ENCODE results near the gene GARNL3.

The GARNL3 gene

DNA sequence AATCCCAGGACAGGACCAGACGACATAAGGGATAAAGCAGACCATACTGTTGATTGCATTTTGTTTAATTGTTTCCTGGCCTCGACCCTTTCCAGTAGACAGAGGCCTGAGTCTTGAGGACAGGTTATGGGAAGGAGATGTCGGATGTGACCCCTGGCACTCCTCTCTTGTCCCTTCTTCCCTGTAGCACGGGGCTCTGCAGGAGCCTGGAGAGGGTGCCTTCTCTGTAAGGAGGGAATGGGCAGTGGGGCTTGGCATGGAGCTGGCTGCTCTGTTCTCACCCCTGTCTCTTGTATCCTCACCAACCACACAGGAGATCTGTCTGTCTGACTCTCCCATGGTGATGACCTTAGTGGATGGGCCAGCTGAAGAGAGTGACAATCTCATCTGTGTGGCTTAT, 92.3 kb downstream of the GARNL3 start:
- no peak for DNase-seq

DNA sequence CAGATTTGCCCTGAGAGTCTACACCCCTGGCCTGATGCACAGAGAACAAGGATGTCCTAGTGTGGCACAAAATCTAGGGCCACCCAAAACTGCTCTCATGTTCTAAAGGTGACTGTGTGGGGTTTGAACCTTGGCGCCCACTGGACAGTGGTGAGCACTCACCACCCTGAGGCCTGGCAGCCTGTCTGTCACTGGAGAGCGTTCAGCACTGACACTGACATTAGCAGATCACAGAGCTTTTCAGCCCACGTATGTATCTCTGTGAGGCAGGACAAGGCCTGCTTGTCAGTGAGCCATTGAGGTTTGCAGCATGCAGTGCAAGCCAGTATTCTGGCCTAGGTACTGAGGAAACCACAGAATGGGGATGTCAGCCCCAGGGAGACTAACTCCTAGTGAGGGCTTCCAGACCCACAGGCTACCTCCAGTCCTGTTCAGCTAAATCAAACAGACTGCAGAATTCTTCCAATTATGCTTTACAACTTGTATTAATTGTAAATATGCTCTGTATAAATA, 93.5 kb downstream of the GARNL3 start:
- no peak for DNase-seq

- no peak for DNase-seq
Measured at GRCh38 chr9:127358770-127359169, 94.2 kb downstream of the GARNL3 start.

DNA sequence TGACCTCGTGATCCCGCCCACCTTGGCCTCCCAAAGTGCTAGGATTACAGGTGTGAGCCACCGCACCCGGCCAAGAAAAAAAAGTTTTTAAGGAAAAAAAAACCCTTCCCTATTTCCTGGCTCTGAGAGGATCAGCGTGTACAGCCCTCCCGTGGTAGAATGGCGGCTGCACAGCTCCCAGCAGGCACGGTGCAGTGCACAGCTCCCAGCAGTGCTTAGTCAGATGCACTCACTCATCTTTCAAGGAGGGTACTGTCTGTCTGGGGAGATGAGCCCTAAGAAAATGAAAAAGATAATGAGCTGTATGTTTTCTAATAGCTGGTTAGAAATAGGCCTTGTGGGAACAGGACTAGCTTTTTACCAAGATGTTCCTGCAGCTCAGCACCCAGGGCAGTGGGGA, 95.7 kb downstream of the GARNL3 start:
- DNase-seq: no peak

- DNase-seq: no peak
Measured at GRCh38 chr9:127360829-127361228, 96.3 kb downstream of the GARNL3 start.

DNA sequence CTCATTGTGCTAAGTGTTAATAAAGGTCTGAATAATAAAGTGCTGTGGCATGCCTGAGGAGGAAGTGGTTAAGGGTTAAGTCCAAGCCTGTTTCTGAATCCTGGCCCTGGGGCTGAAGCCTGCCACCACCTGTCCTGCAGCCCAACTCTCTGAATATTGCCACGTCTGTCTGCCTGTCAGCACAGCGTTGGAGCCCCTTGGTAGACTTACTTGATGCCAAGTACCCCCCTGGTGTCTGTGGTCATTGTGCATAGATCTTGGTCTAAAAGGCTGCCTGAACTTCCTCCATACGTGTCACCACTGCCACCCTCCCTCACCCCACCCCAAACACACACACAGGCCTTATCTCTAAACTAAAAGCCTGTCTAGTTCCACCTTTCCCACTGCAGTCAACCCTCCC, 97.0 kb downstream of the GARNL3 start:
- no peak for DNase-seq

DNA sequence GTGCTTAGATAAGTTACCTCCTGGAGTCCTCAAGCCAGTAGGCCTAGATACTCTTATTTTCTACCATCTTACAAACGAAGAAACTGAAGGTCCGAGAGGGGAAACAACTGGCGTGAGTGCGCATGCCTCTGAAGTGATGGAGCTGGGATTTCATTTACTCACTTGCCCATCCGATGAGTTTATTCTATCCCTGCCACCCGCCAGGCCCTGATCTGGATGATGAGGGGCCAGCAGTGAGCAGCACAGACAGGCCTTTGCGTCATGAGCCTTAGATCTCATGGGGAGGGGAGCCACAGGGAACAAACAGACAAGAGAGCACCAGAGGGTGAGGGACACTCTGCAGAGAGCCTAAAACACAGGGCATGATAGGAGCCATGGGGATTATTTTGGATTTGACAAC, 98.3 kb downstream of the GARNL3 start:
- no peak for DNase-seq

- no peak for DNase-seq
Measured at GRCh38 chr9:127365461-127365860, 100.9 kb downstream of the GARNL3 start.

DNA sequence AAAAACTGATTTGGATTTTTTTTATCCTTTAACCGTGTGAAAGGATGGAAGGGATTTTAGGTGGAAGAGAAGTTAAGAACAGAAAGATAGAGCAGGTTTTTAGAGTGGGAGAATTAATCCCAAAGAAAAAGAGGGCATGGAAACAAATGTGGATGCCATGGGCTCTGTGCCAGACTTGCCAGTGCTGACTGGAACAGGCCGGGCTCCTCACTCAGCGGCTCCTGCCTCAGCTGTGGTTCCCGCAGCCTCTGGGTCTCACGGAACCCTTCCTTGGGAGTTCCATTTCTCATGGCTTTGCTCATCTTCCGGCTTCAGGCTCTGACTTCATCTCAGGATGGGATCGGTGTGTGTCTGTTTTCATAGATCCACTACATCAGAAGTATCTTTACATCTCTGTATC, 102.0 kb downstream of the GARNL3 start:
- DNase-seq: no peak

DNA sequence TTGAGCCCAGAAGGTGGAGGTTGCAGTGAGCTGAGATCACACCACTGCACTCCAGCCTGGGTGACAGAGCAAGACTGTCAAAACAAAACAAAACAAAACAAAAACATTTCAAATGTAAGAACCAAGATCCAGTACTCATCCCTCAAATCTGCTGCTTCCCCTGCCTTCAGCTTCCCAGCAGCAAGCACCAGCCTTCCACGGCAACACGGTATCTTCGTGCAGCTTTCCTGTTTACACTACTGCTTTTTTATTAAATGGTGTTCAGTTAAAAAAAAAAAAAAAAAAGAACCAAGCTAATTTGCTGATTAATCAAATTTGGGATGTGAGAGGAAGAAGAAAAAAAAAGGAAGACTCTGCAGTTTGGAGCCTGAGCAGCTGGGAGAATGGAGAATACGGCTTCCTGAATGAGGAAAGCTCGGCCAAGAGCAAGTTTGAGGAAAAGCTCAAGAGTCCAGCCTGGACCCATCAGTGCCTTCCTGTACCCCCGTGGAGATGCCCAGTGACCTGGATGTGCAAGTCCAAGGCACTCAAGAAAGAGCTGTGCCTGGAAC, 104.4 kb downstream of the GARNL3 start:
- no peak for DNase-seq

DNA sequence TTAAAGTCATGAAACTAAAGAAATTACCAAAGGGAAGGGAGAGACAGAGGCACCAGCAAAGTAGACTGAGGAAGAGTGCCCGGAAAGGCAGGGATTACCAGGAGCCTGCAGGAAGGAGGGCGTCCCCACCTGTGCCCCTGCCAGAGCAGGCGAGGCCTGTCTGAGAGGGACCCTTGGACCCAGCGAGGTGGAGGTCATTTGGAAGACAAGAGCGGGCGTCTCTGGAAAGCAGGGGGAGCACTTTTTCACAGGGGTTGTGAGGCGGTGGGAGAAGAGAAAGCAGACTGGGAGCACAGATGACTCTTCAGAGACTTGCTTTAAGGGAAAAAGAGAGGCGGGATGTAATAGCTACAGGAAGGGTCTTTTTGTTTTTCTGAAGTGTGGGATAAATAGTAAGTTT, 104.9 kb downstream of the GARNL3 start:
- DNase-seq: no peak

DNA sequence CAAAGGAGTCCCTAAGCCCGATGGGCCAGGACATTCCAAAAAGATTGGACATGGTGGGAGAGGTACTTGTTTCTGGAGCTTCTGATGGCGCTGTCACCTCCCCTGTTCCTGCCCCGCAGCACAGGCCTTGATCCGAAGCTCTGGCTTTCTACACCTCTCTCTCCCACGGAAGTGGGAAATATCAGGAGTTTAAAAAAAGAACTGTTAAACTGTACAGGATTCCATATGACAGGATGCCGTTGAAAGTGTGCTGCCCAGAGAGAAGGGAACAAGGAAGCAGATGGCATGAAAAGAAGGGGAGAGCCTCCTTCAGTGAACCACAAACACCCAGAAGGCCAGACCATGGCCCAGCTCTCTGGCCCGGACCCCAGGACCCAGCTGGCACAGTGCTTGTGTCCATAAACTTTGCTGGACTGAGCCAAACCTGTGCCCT, 105.6 kb downstream of the GARNL3 start:
- DNase-seq: no peak

GRCh38 chr9:127370672-127371648, 106.4 kb downstream of the GARNL3 start:
- DNase-seq: no peak

- no peak for DNase-seq
Measured at GRCh38 chr9:127380479-127380878, 115.9 kb downstream of the GARNL3 start.

- no peak for DNase-seq
Measured at GRCh38 chr9:127382541-127382940, 118.0 kb downstream of the GARNL3 start.

GRCh38 chr9:127384016-127384730, 119.6 kb downstream of the GARNL3 start:
- DNase-seq: no peak

DNA sequence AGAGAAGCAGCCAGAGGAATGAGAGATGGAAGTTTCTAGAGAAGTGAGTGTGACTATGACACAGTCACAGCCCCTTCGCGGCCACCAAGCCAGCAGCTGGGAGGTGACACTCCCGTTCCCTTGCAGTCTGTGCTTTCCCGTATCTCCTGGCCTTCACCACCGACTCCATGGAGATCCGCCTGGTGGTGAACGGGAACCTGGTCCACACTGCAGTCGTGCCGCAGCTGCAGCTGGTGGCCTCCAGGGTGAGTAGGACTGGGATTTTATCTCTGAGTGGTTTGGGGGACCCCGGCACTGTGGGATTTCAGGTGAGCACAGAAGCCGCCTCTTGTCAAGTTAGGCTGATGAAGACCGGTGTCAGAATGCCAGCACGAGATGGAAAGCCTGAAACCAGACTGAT, 120.3 kb downstream of the GARNL3 start:
- DNase-seq: no peak

DNA sequence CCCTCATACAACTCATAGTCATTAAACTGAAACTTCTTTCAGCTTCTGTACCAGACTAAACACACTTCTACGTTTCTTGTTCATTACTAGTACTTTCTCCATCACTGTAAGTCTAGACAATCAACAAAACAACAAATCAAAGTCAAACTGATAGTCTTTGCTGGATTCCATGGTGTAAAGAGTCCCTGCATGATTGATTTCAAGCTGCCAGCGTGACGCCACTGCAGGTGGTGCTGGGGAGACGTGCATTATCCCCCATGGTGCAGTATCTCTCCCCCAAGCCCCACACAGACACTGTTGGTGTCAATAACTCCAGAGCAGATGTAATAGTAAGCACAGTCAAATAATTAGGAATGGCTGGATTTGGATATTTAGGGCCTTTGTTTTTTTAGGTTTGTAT, 121.7 kb downstream of the GARNL3 start:
- DNase-seq: no peak

DNA sequence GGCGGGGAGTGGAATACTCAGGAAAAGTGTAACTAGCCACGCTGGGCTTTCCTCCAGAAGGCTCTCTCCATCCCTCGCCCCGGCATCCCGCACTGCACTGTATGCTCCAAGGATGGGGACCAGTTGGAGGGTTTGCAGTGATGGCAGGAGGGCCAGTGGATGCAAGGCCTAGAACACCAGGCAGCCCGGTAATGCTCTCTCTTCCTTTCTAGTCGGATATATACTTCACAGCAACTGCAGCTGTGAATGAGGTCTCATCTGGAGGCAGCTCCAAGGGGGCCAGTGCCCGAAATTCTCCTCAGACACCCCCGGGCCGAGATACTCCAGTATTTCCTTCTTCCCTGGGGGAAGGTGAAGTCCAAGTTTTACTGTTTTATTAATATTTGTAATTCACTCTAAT, 122.4 kb downstream of the GARNL3 start:
- no peak for DNase-seq

- DNase-seq: no peak
Measured at GRCh38 chr9:127388037-127388855, 123.7 kb downstream of the GARNL3 start.

DNA sequence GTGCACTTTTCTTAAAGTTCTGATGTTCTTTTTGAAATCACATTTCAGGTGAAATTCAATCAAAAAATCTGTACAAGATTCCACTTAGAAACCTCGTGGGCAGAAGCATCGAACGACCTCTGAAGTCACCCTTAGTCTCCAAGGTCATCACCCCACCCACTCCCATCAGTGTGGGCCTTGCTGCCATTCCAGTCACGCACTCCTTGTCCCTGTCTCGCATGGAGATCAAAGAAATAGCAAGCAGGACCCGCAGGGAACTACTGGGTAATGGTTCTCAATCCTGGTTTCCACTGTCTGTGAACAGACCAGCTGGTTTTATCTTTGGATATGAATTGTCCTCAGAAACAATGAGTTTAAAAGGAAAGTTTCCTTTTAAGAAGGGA, 124.3 kb downstream of the GARNL3 start:
- no peak for DNase-seq

DNA sequence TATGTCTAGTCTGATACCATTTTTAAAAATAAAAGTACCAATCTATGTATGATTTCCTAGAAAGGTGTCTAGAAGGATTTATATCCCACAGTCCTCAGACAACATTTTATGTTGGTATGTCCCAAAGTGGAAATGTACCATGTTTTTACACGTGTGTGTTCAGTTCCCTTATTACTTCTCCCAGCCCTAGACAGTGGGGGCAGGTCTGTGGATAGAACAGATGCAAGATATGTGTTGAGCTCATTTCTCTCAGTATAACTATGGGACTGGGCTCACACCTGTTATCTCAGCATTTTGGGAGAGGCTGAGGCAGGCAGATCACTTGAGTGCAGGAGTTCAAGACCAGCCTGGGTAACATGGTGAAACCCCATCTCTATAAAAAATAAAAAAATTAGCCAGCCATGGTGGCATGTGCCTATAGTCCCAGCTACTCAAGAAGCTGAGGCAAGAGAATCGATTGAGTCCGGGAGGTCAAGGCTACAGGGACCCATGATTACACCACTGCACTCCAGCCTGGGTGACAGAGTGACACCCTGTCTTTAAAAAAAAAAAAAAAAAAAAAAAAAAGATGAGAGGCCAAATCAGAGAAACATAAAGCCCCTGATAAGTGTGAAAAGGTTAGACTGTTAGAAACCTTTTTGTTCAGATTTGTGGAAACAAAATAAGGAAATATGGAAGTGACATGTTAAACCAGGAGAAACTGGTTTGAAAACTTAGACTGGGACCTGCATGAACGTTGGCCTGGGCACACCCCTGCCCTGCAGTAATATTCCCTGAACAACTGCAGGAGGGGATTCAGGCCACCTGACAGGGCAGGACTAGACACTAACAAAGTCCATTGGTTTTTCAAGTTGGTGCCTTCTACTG, 125.0 kb downstream of the GARNL3 start:
- DNase-seq: no peak
